Astrocyte of the cerebellum (primary cell): ENCODE results near the gene UMAD1.

Experiments used
- DNase-seq: peaks from one replicate; pipeline ENCODE4 v3.0.0-alpha.2; 2011; ENCODE audit warnings: low read depth
- H3K4me3 ChIP-seq: 2 replicates; pipeline ENCODE4 v1.5.1; 2011; ENCODE audit warnings: mild to moderate bottlenecking, low read depth, low read length, moderate library complexity
- in situ Hi-C: cut with HindIII; loops from 2 replicates; pipeline ENCODE4 v1.10.0; 2017; ENCODE audit warnings: low sequenced_read_pairs
- TF ChIP-seq, protein P1 (sequence below): IDR thresholded peaks from 2 replicates; pipeline ENCODE4 v1.5.1; 2012; ENCODE audit warnings: low read length, low read depth, moderate library complexity, mild to moderate bottlenecking; ENCODE audit errors: missing control alignments

The UMAD1 gene

GRCh38 chr7:7792056-7792455, 151.5 kb downstream of the UMAD1 start:
- DNase-seq, result no peak
- in situ Hi-C loops, result loop anchor here (5.0 kb wide), 1 partner anchor 50 kb away; no protein-coding TSS in a partner anchor
- no peak overlapping the region for H3K4me3 ChIP-seq
- TF ChIP-seq, protein P1, sequence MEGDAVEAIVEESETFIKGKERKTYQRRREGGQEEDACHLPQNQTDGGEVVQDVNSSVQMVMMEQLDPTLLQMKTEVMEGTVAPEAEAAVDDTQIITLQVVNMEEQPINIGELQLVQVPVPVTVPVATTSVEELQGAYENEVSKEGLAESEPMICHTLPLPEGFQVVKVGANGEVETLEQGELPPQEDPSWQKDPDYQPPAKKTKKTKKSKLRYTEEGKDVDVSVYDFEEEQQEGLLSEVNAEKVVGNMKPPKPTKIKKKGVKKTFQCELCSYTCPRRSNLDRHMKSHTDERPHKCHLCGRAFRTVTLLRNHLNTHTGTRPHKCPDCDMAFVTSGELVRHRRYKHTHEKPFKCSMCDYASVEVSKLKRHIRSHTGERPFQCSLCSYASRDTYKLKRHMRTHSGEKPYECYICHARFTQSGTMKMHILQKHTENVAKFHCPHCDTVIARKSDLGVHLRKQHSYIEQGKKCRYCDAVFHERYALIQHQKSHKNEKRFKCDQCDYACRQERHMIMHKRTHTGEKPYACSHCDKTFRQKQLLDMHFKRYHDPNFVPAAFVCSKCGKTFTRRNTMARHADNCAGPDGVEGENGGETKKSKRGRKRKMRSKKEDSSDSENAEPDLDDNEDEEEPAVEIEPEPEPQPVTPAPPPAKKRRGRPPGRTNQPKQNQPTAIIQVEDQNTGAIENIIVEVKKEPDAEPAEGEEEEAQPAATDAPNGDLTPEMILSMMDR, result no peak

DNA sequence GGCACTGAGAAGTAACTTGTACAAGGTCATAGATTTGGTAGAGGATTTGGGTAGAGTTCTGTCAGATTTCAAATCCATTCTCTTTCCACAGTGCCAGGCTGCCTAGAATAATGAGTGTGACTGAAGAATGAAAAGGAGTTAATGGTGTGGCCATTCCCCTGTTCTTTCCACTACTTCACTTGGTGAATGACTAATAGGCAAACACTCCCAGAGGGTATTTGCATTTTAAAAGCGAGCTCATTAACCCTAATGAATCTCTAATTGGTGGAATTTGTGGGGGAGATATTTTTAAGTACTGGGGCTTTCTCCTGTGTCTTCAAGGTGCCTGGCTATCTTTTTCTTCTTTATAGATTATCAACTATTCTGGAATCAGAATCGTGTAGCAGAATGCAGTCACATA, 152.7 kb downstream of the UMAD1 start:
- TF ChIP-seq, protein P1, result no peak
- H3K4me3 ChIP-seq, result no peak overlapping the region
- in situ Hi-C loops, result loop anchor here (5.0 kb wide), 1 partner anchor 51 kb away; no protein-coding TSS in a partner anchor

GRCh38 chr7:7793921-7794320, 153.4 kb downstream of the UMAD1 start:
- no peak for DNase-seq
- in situ Hi-C loops, result loop anchor here (5.0 kb wide), 1 partner anchor 52 kb away; no protein-coding TSS in a partner anchor
- TF ChIP-seq, protein P1, result no peak
- no peak overlapping the region for H3K4me3 ChIP-seq

More for the DNA sequence above, 152.7 kb downstream of the UMAD1 start:
- no peak for DNase-seq

DNA sequence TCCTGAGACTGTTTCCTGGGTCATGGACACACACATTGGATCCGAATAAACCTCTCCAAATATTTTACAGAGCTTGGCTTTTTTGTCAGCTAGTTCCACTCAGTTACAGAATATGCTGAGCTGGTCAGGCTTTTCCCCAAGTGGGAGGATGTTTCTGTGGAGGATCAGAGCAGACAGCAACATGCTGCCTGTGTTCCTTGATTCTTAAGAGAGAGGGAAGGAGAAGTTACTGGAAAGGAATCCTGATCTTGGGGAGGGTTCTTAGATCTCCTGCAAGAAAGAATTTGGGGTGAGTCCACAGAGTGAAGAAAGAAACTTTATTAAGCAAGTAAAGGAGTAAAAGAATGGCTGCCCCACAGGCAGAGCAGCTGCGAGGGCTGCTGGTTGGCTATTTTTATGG, 154.7 kb downstream of the UMAD1 start:
- in situ Hi-C loops, result no loop called here
- TF ChIP-seq, protein P1, result no peak
- no peak for DNase-seq
- no peak overlapping the region for H3K4me3 ChIP-seq

DNA sequence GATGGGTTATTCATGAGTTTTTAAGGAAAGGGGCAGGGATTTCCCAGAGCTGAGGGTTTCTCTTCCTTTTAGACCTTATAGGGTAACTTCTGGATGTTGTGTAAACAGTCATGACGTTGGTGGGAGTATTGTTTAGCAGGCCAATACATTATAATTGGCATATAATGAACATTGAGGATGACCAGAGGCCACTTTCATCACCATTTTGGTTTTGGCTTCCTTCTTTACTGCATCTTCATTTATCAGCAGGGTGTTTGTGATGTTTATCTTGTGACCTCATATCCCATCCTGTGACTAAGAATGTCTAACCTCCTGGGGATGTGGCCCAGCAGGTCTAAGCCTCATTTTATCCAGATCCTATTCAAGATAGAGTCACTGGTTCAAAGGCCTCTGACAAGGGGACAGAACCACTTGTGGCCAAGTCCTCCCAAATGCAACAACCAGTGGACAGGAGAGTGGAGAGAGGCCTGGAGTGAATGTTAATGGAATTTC, 155.1 kb downstream of the UMAD1 start:
- peak; percentile 16 for DNase-seq
- in situ Hi-C loops, result no loop called here

GRCh38 chr7:7798510-7798909, 158.0 kb downstream of the UMAD1 start:
- H3K4me3 ChIP-seq, result no peak overlapping the region
- TF ChIP-seq, protein P1, result no peak
- in situ Hi-C loops, result no loop called here
- no peak for DNase-seq

More for the DNA sequence above, 155.1 kb downstream of the UMAD1 start:
- no peak overlapping the region for H3K4me3 ChIP-seq
- TF ChIP-seq, protein P1, result no peak
